NCI-H1694 treated with DMSO at 0.1 percent for 48 hours (cell line): ENCODE results near the gene COX7A2L.
"Not testable (repeated sequence)": the region's sequence is repeated elsewhere in the genome, so short reads cannot be mapped to it uniquely, and the experiment has no call there.

Experiments
- DNase-seq: peaks from one replicate; lab custom pipeline; 2025; lab: John Stamatoyannopoulos, UW

COX7A2L gene

DNA sequence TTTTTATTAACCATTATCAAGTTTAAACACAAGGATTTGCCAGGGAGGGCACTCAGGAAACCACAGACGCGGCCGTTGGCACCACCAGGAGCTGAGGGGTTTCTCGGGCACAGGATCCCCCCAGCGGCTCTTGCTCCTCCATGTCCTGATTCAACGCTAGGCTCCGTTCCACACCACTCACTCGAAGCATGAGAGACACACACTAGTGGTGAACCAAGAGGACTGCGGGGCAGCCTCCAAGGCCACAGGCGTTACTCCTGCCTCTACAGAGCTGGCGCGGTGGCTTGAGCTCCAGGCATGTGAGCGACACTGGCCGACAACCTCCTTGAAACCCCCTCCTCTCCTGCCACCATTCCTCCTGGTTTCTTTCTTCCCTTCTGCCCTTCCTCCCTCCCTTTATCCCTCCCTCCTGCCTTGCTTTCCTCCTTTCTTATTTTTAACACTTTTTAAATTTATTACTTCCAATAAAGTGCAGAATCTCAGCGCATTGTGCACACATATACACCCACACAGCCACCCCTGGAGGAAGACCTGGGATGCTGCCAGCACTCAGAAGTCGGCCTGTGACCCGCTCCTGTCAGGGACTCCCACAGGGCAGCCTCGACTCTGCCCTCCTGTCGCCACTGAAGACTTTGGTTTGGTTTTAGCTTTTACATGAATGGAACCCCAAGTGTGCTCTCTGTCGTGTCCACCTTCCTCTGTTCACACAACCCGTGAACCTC, 21.7 kb downstream of the COX7A2L start:
- DNase-seq = peak; percentile 88

DNA sequence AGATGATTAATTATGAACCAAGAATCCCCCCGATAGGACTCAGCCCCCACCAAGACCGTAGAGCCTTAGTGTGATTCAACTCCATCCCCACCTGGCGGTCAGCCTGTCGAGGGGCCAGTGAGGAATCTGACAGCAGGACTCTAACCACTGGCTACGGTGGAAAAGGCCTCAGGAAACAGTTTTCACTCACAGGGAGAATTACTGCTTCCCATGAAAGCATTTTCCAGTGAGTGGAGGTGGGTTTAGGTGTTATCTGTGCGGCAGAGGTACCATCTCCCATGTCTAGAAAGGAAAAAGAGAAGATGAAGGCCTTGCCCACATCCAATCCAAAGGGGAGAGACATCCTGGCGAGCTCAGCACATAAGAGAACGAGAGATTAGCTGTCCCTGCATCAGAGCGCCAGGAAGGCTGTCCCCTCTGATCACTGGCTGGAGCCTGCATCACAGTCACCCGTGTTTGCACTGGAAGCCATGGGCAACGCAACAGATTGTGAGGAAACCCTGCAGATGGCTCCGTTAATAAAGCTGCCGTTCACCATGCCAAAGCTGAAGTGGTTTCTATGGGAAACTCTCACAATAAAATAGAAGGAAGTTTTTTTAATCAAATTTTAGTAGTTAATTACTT, 22.3 kb downstream of the COX7A2L start:
- peak; percentile 90 for DNase-seq

- DNase-seq = no peak
These were observed 23.0 kb downstream of the COX7A2L start for GRCh38 chr2:42337846-42338566.

DNA sequence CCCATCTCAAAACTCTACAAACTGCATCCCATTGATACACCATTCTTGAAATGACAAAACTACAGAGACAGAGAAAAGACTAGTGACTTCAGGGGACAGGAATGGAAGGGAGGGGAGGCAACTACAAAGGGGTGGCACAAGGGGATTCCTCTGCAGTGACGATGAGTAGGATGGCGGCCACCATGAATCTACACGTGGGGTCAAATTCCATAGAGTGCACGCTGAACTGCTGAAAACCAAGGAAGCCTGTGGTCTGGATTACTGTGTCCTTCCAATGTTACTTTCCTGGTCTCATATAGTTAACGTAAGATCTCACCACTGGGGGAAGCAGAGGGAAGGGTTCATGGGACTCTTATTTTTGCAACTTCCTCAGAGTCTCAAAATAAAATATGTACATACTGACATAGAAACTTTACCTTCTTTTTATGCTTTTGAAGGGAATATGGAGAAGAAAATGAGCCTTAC, 23.6 kb downstream of the COX7A2L start:
- no peak for DNase-seq

DNA sequence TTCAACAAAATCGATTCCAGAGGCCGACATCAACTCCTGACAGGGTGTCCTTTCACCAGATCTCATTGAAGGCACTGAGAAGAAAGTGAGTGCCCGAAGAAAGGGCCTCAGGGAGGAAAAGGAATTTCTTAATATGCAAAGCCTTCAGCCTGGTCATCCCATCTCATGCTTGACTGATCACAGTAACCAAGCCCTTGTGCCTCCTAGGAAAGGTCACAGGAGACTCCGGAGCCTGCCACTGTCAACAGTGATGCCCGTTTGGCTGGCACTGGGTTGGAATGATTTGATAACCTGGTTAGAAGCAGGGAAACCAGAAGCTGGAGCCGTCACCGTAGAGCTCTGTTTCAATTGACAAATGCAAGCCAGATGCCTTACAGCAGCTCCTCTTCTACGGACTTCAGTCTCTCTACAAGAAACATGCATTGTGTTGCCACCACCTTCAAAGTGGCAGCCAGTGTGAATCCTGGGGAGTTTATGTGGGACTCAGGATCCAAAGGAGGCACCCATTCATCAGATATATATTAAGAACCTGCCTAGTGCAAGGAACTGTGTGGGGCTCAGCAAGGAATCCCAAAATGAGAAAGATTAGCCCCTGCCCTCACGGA, 24.6 kb downstream of the COX7A2L start:
- no peak for DNase-seq

- no peak for DNase-seq
These were observed 25.4 kb downstream of the COX7A2L start for GRCh38 chr2:42335514-42336104.

DNA sequence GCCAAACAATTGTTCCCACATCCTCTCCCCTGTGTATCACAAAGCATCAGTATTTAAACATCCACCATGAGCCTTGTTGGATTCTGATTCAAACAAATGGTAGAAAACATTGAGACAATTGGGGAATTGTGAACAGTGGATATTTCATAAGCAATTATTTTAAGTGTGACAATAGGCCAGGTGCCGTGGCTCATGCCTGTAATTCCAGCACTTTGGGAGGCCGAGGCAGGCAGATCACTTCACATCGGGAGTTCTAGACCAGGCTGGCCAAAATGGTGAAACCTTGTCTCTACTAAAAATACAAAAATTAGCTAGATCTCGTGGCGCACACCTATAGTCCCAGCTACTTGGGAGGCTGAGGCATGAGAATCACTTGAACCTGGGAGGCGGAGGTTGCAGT, 26.2 kb downstream of the COX7A2L start:
- DNase-seq = not testable (repeated sequence)

DNA sequence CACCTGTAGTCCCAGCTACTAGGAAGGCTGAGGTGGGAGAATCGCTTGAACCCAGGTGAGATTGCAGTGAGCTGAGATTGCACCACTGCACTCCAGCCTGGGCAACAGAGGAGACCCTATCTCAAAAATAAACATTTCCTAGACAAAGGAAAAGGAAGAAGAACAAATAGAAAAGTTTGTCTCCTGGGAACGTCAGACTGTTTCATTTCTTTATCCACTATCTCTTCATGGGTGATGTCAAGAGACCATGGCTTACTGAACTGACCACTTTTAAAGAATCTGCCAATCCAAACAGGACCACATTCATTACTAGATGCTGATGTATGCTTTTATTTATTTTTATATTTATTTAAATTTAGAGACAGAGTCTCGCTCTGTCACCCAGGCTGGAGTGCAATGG, 26.8 kb downstream of the COX7A2L start:
- no peak for DNase-seq

GRCh38 chr2:42333579-42333978, 27.4 kb downstream of the COX7A2L start:
- DNase-seq = no peak

- DNase-seq = no peak
These were observed 28.4 kb downstream of the COX7A2L start for GRCh38 chr2:42332575-42332974.

DNA sequence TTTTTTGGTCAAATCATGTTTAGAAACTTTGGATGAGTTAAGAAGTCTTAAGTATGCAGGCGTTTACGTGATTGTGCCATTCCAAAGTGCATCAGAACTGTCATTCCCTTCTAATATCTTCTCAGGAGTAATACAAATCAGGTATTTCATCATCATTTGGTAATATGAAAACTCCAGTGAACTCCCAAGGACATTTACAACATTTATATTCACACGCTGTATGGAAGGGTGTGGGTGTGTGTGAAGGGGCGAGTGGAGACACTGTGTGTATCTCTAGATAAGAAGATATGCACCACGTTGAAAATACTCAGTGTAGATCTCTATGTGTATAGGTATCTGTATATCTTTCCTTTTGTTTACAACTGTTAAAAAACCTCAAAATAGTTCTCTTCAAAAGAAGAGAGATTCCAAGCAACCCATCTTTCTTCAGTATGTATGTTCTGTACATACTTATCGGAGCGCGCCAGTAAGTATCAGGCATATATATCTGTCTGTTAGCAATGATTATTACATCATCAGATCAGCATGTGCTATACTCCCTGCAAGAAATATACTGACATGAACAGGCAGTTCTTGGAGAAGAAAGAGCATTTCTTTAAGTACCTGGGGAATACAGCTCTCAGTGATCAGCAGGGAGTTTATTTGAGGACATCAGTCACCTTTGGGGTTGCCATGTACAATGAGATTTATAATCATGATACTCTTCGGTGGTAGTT, 29.3 kb downstream of the COX7A2L start:
- no peak for DNase-seq

- DNase-seq = no peak
These were observed 31.3 kb downstream of the COX7A2L start for GRCh38 chr2:42329736-42330135.

DNA sequence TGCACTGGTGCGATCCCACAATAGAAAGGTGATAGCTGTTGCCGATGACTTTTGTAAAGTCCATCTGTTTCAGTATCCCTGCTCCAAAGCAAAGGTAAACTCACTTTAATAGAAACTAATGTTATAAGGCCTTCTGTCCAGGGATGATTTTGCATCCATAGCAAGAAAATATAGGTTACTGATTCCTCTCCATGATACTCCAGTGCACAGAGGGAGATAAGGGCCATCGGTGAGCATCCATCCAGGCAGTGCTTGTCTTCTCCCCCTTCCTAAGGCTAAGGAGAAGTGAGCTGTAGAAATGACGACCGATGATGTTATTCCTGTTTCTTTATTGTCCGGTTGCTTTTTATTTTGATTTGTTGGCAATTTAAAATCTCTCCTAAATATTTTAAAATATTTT, 32.1 kb downstream of the COX7A2L start:
- no peak for DNase-seq

DNA sequence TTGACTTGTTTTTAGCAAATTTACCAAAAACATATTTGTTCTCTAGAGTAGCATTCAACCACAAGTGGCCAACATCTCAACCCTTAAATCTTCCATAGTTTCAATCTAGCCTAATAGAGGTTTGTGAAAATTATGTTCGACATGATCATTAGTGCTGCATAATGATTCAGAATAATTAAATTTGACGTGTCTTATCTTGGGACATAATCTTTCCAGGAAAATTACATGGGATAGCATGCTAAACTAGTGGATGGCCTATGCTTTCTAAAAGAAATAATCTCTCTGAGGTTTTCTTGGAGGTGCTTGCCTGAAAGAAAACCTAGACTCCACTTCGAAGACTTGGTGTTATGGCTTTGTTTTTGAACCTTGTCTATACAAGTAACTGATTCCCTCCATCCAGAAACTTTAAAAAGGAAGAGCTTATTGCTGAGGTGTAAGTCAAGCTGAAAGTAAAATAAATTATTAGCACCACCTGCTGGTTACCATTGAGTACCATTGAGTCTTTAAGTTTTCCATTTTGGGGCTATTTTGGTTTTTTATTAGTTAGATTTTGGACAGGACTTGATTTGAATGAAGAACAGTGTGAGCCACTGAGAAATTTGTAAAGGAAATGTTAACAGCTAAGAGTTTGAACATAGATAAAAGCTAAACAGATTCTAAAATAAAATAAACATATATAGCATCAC, 32.7 kb downstream of the COX7A2L start:
- peak; percentile 66 for DNase-seq

GRCh38 chr2:42327125-42327524, 33.9 kb downstream of the COX7A2L start:
- DNase-seq = peak; percentile 18

DNA sequence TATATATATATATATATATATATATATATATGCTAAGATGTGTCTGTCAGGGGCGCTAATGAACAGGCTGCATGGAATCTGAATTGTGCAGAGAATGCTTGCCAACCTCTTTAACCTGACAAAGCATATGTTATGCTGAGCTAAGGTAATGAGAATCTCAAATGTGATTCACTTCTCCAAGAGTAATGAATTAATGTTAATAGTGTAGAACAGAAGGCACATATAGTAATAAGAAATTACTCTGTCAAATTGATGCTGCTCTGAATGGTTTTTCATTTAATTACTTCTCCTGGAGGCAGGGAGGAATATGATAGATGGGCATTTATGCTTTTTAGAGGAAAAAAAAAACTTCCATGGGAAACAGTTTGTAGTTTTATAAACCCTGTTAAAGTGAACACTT, 35.4 kb downstream of the COX7A2L start:
- peak; percentile 60 for DNase-seq

- no peak for DNase-seq
These were observed 36.1 kb downstream of the COX7A2L start for GRCh38 chr2:42324949-42325348.

DNA sequence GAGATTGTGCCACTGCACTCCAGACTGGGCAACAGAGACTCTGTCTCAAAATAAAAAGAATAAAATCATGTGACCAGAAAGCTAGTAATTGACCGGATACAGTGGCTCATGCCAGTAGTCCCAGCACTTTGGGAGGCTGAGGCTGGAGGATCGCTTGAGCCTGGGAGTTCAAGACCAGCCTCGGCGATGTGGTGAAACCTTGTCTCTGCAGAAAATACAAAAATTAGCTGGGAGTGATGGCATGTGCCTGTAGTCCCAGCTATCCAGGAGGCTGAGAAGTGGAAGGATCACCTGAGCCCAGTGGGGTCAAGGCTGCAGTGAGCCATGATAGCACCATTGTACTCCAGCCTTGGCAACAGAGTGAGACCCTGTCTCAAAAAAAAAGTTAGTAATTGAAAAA, 36.8 kb downstream of the COX7A2L start:
- no peak for DNase-seq

- no peak for DNase-seq
These were observed 39.5 kb downstream of the COX7A2L start for GRCh38 chr2:42321452-42322064.

DNA sequence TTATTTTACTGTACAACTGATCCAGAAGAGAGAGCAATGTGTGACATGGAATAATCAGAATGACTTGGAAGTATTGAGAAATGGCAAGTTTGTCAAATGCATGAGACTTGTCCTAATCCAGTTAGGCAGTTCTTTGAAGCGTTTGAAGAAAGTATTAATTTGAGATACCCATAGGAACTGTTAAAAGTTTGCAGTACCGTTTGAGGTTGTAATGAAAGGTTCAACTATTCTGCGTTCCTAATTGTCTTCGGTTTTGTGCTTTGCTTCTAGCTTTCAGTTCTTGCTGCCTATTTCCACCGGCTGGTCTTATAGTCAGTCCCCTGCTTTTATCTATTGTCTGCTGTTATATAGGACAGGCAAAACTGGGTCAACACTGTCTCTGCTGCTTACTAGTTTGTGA, 41.8 kb downstream of the COX7A2L start:
- DNase-seq = no peak

DNA sequence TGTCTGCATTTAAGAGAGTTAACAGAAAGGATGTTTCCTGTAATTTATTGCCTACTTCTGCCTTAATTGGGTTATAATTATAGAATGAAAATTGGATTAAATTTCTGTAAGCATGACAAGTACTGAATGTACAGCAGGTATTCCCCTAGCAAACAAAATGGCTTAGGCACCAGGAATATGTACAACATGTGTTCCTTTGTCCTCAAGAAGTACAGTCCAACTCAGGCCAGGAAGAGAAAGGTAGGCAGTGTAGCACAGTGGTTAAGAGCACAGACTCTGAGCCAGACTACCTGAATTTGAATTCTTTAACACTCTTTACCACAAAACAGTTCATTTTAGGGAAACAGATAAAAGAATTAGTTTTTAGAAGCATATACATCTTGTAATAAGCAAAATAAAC, 43.1 kb downstream of the COX7A2L start:
- DNase-seq = no peak
